Measurements from ENCODE around the gene COL17A1.

- TF ChIP-seq CTCF (IDR thresholded peaks at IDR 0.05): peak in 3 of 4 experiments; percentile 41 to 60 (median 43)
- no peak for TF ChIP-seq POLR2AphosphoS5 (IDR thresholded peaks at IDR 0.05)
Measured at GRCh38 chr10:104045151-104046089, 40.3 kb downstream of the COL17A1 start.
